Measurements from ENCODE around the gene HSPBAP1. TPM values are rescaled to one million over a fixed set of nuclear protein-coding genes. Genes with fewer than 3 reads are reported as not detected.
"Not testable (repeated sequence)": the region's sequence is repeated elsewhere in the genome, so short reads cannot be mapped to it uniquely, and the experiment has no call there.

Gene HSPBAP1
- total RNA-seq, 1 experiment from 2014 or later, result 7.7 TPM

DNA sequence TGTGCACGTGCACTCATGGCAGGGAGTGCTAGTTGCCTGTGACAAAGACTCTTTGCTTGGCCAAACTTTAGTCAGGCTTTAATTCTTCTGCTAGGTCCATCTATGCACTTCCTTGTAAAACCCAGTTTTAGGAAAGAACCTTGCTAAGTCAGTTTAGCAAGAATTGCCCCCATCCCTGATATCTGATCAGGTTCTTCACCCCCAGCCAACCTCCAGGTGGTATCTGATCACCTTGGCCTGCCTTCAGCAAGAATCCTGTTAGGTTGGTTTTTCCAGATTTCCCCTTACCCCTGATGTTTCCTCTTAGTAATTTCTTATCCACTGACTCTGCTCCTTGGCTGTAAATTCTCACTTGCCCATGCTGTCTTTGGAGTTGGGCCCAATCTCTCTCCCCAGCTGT, 8.4 kb downstream of the HSPBAP1 start:
- DNase-seq (ENCODE audit: low read depth), result no peak

DNA sequence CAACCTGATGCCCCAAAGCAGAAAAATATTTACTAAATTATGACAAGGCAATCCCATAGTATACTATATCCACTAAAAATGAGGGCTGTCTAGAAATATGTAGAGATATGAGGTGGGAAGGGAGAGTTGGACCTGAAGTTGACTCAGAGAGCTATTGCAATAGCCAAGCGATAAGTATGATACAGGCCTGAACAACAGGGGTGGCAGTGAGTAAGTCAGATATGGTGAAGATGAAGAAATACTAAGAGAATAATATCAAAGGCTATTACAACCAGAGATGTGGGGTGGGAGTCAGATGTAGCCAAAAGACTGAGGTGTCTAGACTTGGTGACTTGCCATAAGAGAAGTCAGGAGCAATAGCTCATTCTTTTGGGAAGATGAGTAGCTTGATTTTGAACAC, 9.2 kb downstream of the HSPBAP1 start:
- DNase-seq (ENCODE audit: low read depth), result no peak

DNA sequence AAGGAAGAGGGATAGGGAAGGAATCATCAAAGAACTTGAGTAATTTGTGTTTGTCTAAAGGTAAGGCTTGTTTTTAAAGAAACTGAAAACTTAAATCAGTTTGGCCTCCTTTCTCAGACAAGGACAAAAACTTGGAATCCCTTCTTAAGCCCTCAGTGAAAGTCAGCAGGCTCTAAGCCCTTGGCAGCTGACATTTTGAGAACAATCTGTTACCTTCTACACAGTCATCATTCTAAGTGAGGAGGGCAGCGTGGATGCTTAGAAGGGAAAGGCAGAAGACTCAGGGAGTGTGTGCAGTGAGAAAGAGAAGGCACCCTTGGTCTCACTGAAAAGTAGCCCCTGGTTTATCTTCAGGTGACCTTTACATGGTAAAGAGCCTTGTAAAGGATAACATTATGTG, 10.8 kb downstream of the HSPBAP1 start:
- no peak for DNase-seq (ENCODE audit: low read depth)

DNA sequence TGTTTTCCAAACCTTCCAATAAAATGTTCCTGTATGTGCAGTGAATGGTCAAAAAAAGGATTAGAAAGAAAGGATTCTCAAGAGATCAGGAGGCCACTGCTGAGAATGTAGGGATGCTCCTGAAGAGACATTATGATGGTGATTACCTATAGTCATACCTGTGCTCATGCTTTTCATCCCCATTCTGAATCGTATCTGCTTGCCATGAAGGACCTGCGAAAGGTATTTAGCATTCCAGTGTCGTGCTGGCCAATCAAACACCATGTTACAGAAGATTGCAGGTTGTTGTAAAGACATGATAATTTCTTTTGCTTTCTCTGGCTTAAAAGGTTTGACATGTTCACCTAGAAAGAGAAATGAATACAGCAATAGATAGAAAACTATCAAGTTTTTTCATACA, 16.1 kb downstream of the HSPBAP1 start:
- DNase-seq (ENCODE audit: low read depth), result no peak

DNA sequence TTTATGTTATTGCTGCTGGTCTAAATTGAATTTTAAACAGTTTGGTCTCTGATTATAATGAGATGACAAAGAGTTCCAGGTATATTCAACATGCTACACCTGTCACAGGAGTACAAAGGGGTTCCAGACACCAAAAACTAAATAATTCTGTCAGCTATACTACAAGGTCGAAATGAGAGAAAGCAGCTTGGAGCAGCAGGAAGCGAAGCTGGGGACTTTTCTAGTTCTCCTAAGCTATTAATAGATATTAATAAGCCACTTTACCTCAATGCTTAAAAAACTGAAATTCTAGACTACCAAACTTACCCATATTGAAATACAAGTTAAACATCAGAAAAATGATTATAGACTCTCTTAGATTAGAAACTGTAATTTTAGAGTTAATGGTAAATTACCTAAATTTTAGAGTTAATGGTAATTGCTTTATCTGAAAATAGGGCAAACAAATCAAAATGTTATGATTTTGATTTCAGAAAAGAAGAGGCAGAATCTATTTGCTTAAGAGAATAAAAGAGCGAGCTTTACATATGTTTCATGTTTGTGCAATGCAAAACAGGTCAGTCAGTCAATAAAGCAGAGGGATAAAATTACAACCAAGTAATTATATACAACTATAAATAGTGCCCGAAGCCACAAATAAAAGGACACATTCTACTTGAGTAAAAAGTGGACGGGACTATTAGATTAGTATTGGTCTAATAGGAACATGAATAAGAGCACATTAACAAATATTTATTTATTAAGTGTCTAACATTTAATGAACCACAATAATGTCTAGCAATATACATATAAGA, 16.8 kb downstream of the HSPBAP1 start:
- DNase-seq (ENCODE audit: low read depth), result no peak

DNA sequence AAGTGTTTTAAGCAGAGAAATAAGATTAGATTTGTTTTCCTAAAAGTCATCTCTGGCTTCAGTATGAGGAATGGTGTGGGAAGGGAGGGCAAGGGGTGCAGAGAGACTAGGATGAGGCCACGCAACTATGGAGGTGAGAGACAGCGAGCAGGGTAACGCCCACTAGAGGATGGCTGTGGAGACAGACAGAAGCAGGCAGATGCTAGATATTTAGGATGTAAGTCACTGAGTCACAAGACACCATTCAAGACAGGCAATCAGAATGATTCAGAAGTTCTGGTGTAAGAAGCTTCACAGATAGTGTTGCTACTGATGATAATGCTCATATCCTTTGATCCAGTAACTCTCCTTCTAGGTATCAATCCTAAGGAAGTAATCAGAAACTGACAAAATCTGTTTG, 19.1 kb downstream of the HSPBAP1 start:
- peak; percentile 33 for DNase-seq (ENCODE audit: low read depth)

DNA sequence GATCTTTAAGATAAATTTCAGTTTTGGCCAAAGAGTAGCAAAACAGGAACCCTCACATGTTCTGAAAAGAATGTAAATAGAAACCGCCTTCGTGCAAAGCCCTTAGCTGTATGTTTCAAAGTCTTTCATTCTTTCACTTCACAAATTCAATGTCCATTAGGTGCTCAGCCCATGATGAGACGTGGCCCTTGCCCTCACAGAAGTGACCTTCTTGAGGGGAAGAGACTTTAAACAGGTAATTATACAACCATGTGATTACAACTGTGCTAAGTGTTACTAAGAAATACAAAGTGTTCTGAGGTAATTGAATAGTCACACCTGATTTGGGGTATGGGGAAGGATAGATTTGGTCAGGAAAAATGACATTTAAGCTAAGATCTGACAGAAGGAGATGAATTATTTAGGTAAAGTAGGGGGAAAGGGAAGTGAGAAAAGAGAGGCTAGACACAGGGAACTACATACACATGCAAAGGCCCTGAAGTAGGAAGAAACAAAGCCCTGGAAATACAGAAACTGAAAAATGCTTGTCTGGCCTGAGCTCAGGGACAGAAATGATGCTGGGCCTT, 19.6 kb downstream of the HSPBAP1 start:
- DNase-seq (ENCODE audit: low read depth), result no peak

DNA sequence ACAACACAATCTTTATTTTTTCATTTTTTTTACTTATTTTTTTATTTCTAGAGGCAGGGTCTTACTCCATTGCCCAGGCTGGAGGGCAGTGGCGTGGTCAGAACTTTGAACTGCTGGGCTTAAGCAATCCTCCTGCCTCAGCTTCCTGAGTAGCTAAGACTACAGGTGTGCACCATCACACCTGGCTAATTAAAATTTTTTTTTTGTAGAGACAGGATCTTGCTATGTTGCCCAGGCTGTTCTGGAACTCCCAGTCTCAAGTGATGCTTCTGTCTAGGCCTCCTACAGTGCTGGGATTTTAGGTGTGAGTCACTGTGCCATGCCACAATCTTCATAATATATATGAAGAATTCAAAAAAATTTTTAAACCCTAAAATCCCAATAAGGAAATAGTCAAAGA, 20.8 kb downstream of the HSPBAP1 start:
- DNase-seq (ENCODE audit: low read depth), result no peak

DNA sequence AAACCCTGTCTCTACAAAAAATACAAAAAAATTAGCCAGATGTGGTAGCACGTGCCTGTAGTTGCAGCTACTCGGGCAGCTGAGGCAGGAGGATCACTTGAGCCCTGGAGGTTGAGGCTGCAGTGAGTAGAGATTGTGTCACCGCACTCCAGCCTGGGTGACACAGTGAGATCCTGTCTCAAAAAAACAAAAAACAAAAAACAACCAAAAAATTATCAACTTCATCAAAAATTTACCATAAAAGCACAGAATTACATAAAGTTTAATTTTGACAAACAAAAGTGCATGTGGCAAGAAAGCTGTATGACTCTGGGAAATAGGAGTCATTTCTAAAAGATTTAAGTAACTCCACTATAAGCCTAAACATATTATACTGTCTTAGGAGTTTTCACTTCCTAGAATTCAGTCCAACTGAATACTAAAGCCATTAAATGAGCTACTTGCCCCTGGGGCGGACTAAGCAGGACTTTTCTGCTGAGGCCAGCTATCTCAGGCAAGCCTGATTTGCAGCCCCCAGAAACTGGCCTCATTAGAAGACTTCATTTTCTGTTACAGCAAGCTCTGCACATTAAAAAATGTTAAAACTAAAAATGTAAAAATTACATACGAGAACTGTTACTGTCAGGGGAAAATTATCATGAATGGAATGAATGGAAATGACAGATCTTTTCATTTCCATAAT, 23.0 kb downstream of the HSPBAP1 start:
- DNase-seq (ENCODE audit: low read depth), result no peak

DNA sequence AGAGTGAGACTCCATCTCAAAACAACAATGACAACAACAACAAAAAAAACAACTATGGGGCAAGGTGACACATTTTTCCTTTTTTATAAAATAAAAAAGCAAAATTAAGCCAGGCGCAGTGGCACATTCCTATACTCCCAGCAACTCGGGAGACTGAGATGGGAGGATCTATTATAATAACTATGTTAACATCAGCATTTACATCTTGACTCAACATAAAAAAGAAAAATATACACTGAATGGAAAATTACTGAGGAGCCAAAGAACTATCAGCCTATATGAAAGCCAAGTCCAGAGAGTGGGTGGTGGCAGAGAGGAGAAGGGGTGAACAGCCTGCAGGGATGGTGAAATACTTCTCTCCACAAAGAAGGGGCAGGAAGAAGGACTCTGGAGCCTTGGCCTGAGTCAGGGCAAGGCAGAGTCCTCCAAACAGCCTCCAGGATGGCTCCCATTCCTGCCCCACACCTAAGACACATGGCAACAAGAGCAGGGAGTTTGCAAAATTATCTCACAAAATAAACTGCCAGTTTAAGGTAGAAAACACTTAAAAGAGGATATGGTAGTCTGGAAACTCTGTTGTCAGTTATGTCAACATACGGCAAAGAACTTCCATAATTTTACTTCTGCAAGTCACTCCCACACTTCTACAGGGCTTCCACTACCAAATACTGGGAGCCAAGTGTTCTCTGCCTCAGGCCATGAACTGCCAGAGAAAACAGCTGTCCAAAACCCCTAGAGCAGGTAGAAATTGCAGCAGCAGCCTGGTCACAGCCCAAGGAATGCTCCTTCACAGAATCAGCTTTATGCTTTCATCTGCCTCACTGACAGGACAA, 25.9 kb downstream of the HSPBAP1 start:
- no peak for DNase-seq (ENCODE audit: low read depth)

DNA sequence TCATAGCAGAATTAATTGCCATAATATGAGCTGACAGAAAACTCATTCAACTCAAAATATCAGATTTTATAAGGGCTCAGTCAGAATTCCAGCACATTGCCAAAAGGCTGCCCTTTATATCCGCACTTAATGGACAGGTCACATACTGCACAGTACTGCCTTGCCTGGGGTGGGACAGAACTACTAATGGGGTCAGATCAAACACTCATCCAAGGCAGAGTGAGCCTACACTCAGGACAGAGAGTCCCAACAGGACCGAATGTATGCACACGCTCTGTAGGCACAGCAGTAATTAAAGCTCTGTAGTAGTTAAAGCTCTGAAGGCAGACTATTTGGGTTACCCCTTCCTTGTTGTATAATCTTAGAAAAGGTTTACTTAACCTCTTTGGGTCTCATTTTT, 27.2 kb downstream of the HSPBAP1 start:
- DNase-seq (ENCODE audit: low read depth), result no peak

DNA sequence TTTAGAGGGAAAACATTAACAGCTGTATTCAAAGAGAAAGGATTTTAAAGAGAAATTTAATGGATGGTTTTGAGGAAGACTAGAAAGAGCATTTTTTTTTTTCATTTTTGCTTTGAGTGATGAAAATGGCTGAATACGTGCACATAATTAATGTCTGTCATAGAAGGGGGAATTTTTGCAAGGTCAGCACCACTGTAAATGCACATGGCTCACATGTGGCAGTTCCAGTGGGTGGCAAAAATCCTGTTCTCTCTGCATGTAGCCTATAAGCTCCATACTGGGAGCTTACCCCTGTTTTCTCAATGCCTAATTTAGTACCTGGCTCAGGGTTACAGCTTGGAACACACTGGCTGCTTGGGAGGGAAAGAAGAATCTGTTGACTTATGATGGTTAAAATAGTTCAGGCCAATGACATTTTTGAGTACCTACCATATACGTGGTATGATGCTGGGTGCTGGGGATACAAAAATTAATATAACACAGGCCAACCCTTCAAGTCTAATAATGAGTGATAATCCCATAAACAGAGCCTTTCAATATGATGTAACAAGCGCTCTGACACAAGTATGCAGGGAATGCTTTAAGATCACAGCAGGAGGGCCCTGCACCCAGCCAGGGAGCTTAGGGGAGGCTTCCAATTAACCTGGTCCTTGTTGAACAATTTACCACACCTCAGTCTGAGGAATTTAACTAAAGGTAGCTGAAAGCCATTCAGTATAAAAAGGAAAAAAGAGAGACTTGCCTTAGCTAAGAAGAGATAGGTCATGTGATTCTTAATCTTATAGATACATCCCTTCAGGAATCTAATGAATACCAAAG, 33.0 kb downstream of the HSPBAP1 start:
- DNase-seq (ENCODE audit: low read depth), result peak; percentile 14

DNA sequence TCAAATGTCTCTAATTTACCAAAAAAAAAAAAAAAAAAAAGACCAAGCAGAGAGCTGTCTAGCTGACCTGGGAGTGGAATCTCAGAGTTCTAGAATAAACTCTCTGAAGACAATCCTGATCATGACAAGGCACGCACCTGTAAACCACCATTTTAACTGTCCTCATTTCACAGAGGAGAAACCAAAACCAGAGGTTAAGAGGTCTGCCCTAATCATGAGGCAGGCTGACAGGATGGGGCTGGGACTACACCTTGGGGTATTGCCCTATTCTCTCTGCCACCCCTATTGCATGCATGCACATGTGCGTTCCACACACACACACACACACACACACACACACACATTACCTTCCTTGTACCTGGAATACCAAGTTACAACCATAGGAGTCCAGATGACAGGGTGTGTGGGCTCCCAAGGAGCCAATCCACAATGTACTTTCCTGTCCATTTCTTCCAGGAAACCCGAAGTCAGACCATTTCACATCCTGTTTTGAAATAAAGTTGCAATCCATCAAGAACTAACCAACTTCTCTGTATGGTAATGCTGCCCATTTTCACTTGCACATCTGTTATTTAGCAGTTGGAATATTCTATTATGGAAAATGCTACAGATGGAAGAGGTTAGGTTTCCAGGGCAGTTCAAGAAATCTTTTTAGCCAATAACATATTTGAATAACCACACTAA, 34.6 kb downstream of the HSPBAP1 start:
- DNase-seq (ENCODE audit: low read depth), result no peak

DNA sequence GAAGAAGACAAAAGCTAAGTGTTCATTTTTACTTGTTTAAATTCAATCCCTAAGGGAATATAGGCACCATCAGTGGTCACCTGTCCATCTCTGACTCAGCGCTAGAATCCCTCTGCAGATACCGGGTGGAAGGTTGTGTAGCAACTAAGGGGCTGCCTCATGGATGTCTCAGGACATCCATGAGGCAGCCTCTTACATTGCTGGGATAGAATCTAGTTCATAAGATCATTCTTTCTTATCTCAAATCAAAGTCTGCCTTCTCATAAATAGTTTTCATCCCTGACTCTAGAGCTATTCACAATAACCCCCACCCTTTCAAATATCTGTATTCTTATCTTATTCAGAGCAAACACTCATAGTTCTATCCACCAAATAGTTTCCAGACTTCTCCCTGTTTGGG, 38.1 kb downstream of the HSPBAP1 start:
- no peak for DNase-seq (ENCODE audit: low read depth)

DNA sequence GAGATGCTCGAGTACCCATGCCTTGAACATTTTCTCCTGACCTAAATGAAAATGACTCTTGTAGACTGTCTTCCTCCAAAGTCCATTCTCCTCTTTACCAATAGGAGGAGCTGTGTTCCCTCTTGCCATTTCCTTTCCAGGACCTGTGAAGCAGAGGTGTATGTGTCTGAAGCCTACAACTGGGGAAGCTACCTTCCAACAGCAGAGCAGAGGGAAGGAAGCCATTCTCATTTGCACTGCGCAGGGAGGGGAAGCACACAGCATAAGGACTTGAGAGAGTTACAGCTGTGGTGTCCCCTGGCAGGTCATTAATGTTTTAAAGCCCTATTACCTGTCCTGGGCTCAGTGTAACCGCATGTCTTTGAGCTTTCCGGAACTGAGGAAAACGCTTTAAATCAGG, 38.7 kb downstream of the HSPBAP1 start:
- DNase-seq (ENCODE audit: low read depth), result peak; percentile 62

DNA sequence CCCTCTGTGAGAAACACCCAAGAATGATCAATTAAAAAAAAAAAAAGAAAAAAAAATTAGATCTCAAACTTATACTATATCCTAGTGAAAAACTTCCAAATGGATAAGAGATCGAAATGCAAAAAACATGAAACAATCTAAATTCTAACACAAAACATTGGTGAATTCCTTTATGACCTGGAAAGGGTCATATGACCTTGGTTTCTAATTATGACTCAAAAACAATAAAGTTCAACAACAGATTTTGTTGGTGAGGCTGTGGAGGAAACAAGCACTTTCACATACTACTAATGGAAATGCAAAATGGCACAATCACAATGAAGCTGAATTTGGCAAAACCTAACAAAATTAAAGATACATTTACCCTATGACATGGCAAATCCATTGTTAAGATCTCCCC, 45.3 kb downstream of the HSPBAP1 start:
- no peak for DNase-seq (ENCODE audit: low read depth)

DNA sequence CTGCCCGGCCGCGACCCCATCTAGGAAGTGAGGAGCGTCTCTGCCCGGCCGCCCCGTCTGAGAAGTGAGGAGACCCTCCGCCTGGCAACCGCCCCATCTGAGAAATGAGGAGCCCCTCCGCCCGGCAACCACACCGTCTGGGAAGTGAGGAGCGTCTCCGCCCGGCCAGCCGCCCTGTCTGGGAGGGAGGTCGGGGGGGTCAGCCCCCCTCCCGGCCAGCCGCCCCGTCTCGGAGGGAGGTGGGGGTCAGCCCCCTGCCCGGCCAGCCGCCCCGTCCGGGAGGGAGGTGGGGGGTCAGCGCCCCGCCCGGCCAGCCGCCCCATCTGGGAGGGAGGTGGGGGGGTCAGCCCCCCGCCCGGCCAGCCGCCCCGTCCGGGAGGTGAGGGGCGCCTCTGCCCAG, 46.3 kb downstream of the HSPBAP1 start:
- DNase-seq (ENCODE audit: low read depth), result not testable (repeated sequence)

DNA sequence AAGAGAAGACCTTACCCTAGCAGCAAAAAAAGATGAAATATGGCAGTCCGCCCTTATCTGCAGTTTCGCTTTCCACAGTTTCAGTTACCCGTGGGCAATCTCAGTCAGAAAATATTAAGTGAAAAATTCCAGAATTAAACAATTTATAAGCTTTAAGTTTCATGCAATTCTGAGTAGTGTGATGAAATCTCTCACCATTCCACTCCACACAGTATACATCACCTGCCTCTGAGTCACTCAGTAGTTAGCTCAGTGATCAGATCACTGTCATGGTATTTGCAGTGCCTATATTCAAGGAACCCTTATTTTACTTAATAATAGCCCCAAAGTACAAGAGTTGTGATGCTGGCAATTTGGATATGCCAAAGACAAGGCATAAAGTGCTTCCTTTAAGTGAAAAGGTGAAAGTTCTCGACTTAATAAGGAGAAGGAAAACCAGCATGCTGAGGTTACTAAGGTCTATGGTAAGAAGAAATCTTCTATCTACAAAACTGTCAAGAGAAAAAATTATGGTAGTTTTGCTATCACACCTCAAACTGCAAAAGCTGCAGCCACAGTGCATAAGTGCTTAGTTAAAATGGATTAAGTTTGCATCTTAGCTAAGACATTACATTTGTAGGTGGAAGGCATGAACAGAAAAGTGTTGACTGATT, 48.1 kb downstream of the HSPBAP1 start:
- DNase-seq (ENCODE audit: low read depth), result peak; percentile 25

DNA sequence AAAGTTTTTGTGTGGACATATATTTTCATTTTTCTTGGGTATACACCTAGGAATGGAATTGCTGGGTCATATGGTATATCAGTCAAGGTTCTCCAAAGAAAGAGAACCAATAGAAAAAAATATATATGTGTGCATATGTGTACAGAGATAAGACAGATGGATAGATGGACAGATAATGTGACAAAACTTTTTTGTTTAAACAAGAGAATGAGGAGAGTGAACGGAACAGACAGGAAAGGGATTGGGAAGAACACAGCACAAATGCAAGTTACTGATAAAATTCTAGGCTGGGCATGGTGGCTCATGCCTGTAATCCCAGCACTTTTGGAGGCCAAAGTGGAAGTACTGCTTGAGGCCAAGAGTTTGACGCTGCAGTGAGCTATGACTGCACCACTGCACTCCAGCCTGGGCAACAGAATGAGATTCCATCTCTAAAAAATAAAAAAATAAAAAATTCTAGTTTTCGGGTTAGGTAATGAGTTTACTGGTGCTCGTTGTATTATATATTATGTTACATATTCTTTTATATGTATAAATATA, 50.0 kb downstream of the HSPBAP1 start:
- no peak for DNase-seq (ENCODE audit: low read depth)

DNA sequence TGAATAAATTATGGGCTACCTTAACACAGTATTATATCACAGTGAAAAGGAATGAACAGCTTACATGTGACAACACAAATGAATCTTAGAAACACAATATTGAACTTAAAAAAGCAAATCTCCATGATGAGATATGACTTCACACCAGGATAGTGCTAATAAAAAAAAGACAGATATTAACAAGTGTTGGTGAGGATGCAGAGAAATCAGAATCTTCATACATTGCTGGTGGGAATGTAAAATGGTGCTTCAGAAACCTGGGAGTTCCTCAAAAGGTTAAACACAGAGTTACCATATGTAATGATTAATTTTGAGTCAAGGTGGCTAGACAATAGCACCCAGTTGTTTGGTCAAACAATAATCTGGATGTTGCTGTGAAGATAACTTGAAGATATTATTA, 51.4 kb downstream of the HSPBAP1 start:
- no peak for DNase-seq (ENCODE audit: low read depth)

Measured in M059J (cell line).